HCT116 (cell line): ENCODE measurements around the gene KIF18A. TPM values are rescaled to one million over a fixed set of nuclear protein-coding genes. Genes with fewer than 3 reads are reported as not detected.
A peak's percentile ranks its signal among the peaks of the same experiment; 100 is the strongest.

Experiments used
- ATAC-seq: fragments of 200-7000 bp; cut with Tn5 transposase; 2 replicates; pipeline ENCODE4 v1.9.1; 2020; ENCODE audit warnings: mild to moderate bottlenecking, moderate library complexity
- BruUV-seq: library from RNA; stranded (reverse); fragments of 400-500 nt; replicated peaks from 2 replicates; lab custom pipeline; 2021; lab: Mats Ljungman, UMichigan
- CTCF ChIA-PET: fragments of 300-600 bp; sonication (Branson Sonifier 250); formaldehyde crosslinking; loops from one replicate; lab custom pipeline; 2021; ENCODE audit warnings: antibody characterized with exemption; lab: Charles Lee
- POLR2A ChIA-PET: fragments of 300-600, 350-600 bp; sonication (Branson Sonifier 250); formaldehyde crosslinking; loops from one replicate; lab custom pipeline; 2021; ENCODE audit warnings: antibody characterized with exemption; lab: Charles Lee
- RAD21 ChIA-PET, 2 experiments: fragments of 300-600 bp; sonication (Branson Sonifier 250); formaldehyde crosslinking; loops; one replicate each; lab custom pipeline; 2023; ENCODE audit warnings: low total read pairs in 2 of 2; ENCODE audit not compliant: uncharacterized antibody in 2 of 2, unreplicated experiment in 2 of 2, low non-redundant PET in 1 of 2; lab: Charles Lee
- DNase-seq: peaks from one replicate; pipeline ENCODE4 v3.0.0-alpha.2; 2010; ENCODE audit warnings: low read depth, low spot score
- H2AFZ ChIP-seq: fragments of 200-600 bp; shearing (Covaris generic), sonication (generic); 2 replicates; pipeline ENCODE4 v1.6.1; 2017; ENCODE audit warnings: low read depth, mixed run types, mixed read lengths, antibody characterized with exemption, low read length; ENCODE audit not compliant: poor library complexity, severe bottlenecking
- H3K27ac ChIP-seq: 2 replicates; pipeline ENCODE4 v1.5.1; 2012; ENCODE audit warnings: low read depth, low read length
- H3K27me3 ChIP-seq: fragments of 200-600 bp; sonication (generic); 2 replicates; pipeline ENCODE4 v1.6.1; 2016; ENCODE audit warnings: mixed run types, low read length, mixed read lengths; ENCODE audit not compliant: insufficient read depth
- H3K36me3 ChIP-seq, 2 experiments: fragments of 200-500 bp in 1 of 2; fragments of 200-600 bp in 1 of 2; sonication (Bioruptor generic) in 1 of 2; sonication (generic) in 1 of 2; 2 replicates each; pipeline versions ENCODE4 v1.5.1 to v1.6.1; 2014 to 2016; ENCODE audit warnings: low read length in 2 of 2, inconsistent platforms in 1 of 2, mixed read lengths in 1 of 2, mixed run types in 1 of 2; ENCODE audit not compliant: insufficient read depth in 2 of 2, control insufficient read depth in 1 of 2
- H3K4me1 ChIP-seq, 2 experiments: fragments of 200-600 bp in 1 of 2; sonication (generic) in 1 of 2; 2 replicates each; pipeline versions ENCODE4 v1.5.1 to v1.6.1; 2012 to 2017; ENCODE audit warnings: low read length in 2 of 2, inconsistent platforms in 1 of 2, mild to moderate bottlenecking in 1 of 2, mixed read lengths in 1 of 2, mixed run types in 1 of 2, moderate library complexity in 1 of 2; ENCODE audit not compliant: insufficient read depth in 2 of 2, control insufficient read depth in 1 of 2
- H3K4me2 ChIP-seq: fragments of 200-600 bp; sonication (generic); 2 replicates; pipeline ENCODE4 v1.6.1; 2017; ENCODE audit warnings: mixed run types, low read length, mixed read lengths
- H3K4me3 ChIP-seq, 2 experiments: fragments of 200-600 bp in 1 of 2; sonication (generic) in 1 of 2; replicated peaks in 1 of 2; 2 replicates each; pipeline ENCODE4 v1.5.1; 2011 to 2016; ENCODE audit warnings: low read length in 2 of 2, control low read depth in 1 of 2, low read depth in 1 of 2, mild to moderate bottlenecking in 1 of 2, mixed read lengths in 1 of 2, mixed run types in 1 of 2
- H3K79me2 ChIP-seq: fragments of 200-600 bp; sonication (generic); 2 replicates; pipeline ENCODE4 v1.6.1; 2017; ENCODE audit warnings: mild to moderate bottlenecking, mixed run types, low read length, moderate library complexity, mixed read lengths; ENCODE audit not compliant: insufficient read depth
- H3K9ac ChIP-seq: fragments of 200-600 bp; sonication (generic); 2 replicates; pipeline ENCODE4 v1.6.1; 2016; ENCODE audit warnings: low read length, mixed read lengths
- H3K9me2 ChIP-seq: fragments of 200-600 bp; sonication (generic), shearing (Covaris generic); 2 replicates; pipeline ENCODE4 v1.6.1; 2017; ENCODE audit warnings: mixed run types, mild to moderate bottlenecking, moderate library complexity; ENCODE audit not compliant: insufficient read depth
- H3K9me3 ChIP-seq, 2 experiments: fragments of 200-500 bp in 1 of 2; fragments of 200-600 bp in 1 of 2; sonication (Bioruptor generic) in 1 of 2; sonication (generic) in 1 of 2; 2 replicates each; pipeline ENCODE4 v1.6.1; 2014 to 2017; ENCODE audit warnings: low read length in 2 of 2, mixed read lengths in 2 of 2, inconsistent platforms in 1 of 2, low read depth in 1 of 2, mild to moderate bottlenecking in 1 of 2, mixed run types in 1 of 2, moderate library complexity in 1 of 2; ENCODE audit not compliant: control insufficient read depth in 1 of 2, insufficient read depth in 1 of 2
- H4K20me1 ChIP-seq: fragments of 200-600 bp; sonication (generic), shearing (Covaris generic); 2 replicates; pipeline ENCODE4 v1.6.1; 2017; ENCODE audit warnings: mixed run types, mild to moderate bottlenecking, moderate library complexity; ENCODE audit not compliant: insufficient read depth
- ATF3 ChIP-seq: IDR thresholded peaks from 2 replicates; pipeline ENCODE4 v1.6.1; 2012
- CBX3 ChIP-seq: IDR thresholded peaks from 2 replicates; pipeline ENCODE4 v1.6.1; 2012; ENCODE audit warnings: low read depth
- EGR1 ChIP-seq: IDR thresholded peaks from 2 replicates; pipeline ENCODE4 v1.6.1; 2012; ENCODE audit warnings: low read depth
- ELF1 ChIP-seq: IDR thresholded peaks from 2 replicates; pipeline ENCODE4 v1.6.1; 2012; ENCODE audit warnings: low read depth, borderline replicate concordance
- EZH2 ChIP-seq: fragments of 200-600 bp; sonication (generic); IDR thresholded peaks from 2 replicates; pipeline ENCODE4 v1.6.1; 2017; ENCODE audit warnings: antibody characterized with exemption, mixed run types
- EZH2phosphoT487 ChIP-seq: fragments of 200-600 bp; IDR thresholded peaks from 2 replicates; pipeline ENCODE4 v1.6.1; 2018; ENCODE audit warnings: antibody characterized with exemption, borderline replicate concordance
- FOSL1 ChIP-seq: IDR thresholded peaks from 2 replicates; pipeline ENCODE4 v1.6.1; 2012; ENCODE audit warnings: low read depth
- JUND ChIP-seq: IDR thresholded peaks from 2 replicates; pipeline ENCODE4 v1.6.1; 2012
- POLR2A ChIP-seq: IDR thresholded peaks from 2 replicates; pipeline ENCODE4 v1.7.0; 2011; ENCODE audit warnings: borderline replicate concordance; ENCODE audit not compliant: insufficient read depth, insufficient read length; ENCODE audit errors: extremely low read depth
- REST ChIP-seq: IDR thresholded peaks from 2 replicates; pipeline ENCODE4 v1.6.1; 2012; ENCODE audit warnings: low read depth
- SIN3A ChIP-seq: IDR thresholded peaks from 2 replicates; pipeline ENCODE4 v1.6.1; 2012; ENCODE audit warnings: low read depth
- SP1 ChIP-seq: IDR thresholded peaks from 2 replicates; pipeline ENCODE4 v1.6.1; 2012; ENCODE audit warnings: low read depth
- SRF ChIP-seq: IDR thresholded peaks from 2 replicates; pipeline ENCODE4 v1.6.1; 2012; ENCODE audit warnings: low read depth
- YY1 ChIP-seq: IDR thresholded peaks from 2 replicates; pipeline ENCODE4 v1.6.1; 2011; ENCODE audit warnings: low read length, low read depth, moderate library complexity, mild to moderate bottlenecking; ENCODE audit not compliant: insufficient replicate concordance; ENCODE audit errors: extremely low read depth
- ZFX ChIP-seq: fragments of 450-650 bp; IDR thresholded peaks from 2 replicates; pipeline ENCODE4 v1.6.1; 2017
- ZNF274 ChIP-seq: fragments of 200-500 bp; sonication (Bioruptor generic); IDR thresholded peaks from 2 replicates; pipeline ENCODE4 v1.6.1; 2014; ENCODE audit warnings: mild to moderate bottlenecking, low read depth, low read length, inconsistent platforms
- intact Hi-C: fragments of 100-400 bp; cut with micrococcal nuclease; formaldehyde crosslinking; loops from 2 replicates; pipeline ENCODE4 v1.10.0; 2022
- total RNA-seq: library from RNA; stranded (reverse); gene quantifications from one replicate; pipeline ENCODE4 v1.2.1, GENCODE V29; 2021; ENCODE audit not compliant: unreplicated experiment
- TF ChIP-seq, protein P1 (sequence below): IDR thresholded peaks from 2 replicates; pipeline ENCODE4 v1.6.1; 2012

The KIF18A gene
- total RNA-seq, 1 experiment from 2014 or later = 50.7 TPM

DNA sequence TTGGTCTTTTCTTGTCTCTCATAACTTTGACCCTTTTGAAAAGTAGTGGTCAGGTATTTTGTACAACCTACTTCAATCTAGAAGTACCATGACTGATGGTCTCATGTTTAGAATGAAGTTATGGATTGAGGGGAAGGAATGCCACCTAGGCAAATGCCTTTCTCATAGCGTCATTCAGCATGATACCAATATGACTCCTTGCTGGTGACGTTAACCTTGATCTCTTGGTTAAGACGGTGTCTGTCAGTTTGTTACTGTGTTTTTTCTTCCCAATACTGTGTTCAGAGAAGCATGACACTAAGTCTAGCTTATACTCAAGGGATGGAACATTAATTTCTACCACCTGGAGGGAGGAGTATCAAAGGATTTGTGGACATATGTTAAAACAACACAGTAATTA, 130.9 kb downstream of the KIF18A start:
- TF ChIP-seq YY1 (no peak), EZH2phosphoT487 (no peak), FOSL1 (peak; percentile 52), ZFX (no peak), EGR1 (no peak), ELF1 (no peak), SP1 (no peak), SRF (no peak), JUND (peak; percentile 53), POLR2A (no peak), ATF3 (peak; percentile 36; the same call in 1 of the 2 replicates), CBX3 (no peak)
- TF ChIP-seq, protein P1, sequence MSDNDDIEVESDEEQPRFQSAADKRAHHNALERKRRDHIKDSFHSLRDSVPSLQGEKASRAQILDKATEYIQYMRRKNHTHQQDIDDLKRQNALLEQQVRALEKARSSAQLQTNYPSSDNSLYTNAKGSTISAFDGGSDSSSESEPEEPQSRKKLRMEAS = no peak
- POLR2A ChIA-PET = no interaction called here
- RAD21 ChIA-PET = no interaction called here
- intact Hi-C loops = no loop called here
- Histone ChIP-seq H3K4me1 (peaks cover 7 to 12% of the 10 kb centered on the region in 2 experiments), H3K9me2 (no peaks in the 10 kb centered on the region), H3K4me3 (no peak overlapping the region), H3K27ac (no peak overlapping the region), H3K4me2 (peak overlapping the region; percentile 36), H2AFZ (peak overlapping the region; percentile 47), H3K79me2 (no peaks in the 10 kb centered on the region), H3K9me3 (peaks cover 0 to 4% of the 10 kb centered on the region in 2 experiments; a peak in 1 of 4 replicates), H3K27me3 (no peaks in the 10 kb centered on the region), H4K20me1 (no peaks in the 10 kb centered on the region), H3K9ac (no peak overlapping the region), H3K36me3 (no peaks in the 10 kb centered on the region)
- DNase-seq (peak; percentile 45), ATAC-seq (peak; percentile 84)
- CTCF ChIA-PET = no interaction called here
- no TSS peak for BruUV-seq

GRCh38 chr11:27976262-27976661, 131.7 kb downstream of the KIF18A start:
- CTCF ChIA-PET = no interaction called here
- H3K79me2 ChIP-seq = no peaks in the 10 kb centered on the region
- POLR2A ChIA-PET = interaction anchor here (1.5 kb wide), 1 partner anchor 42 kb away, joined by 3 read pairs; no protein-coding TSS in a partner anchor
- H3K9me3 ChIP-seq = peaks cover 0 to 4% of the 10 kb centered on the region in 2 experiments; a peak in 1 of 4 replicates
- BruUV-seq = no TSS peak
- no peak overlapping the region for H2AFZ ChIP-seq
- H4K20me1 ChIP-seq = no peaks in the 10 kb centered on the region
- H3K4me3 ChIP-seq = no peak overlapping the region
- ATAC-seq (no peak), DNase-seq (no peak)
- RAD21 ChIA-PET = no interaction called here
- H3K4me1 ChIP-seq = peaks cover 7 to 12% of the 10 kb centered on the region in 2 experiments
- H3K27me3 ChIP-seq = no peaks in the 10 kb centered on the region
- no peak overlapping the region for H3K4me2 ChIP-seq
- intact Hi-C loops = no loop called here
- H3K9ac ChIP-seq = no peak overlapping the region
- H3K36me3 ChIP-seq = no peaks in the 10 kb centered on the region
- no peak overlapping the region for H3K27ac ChIP-seq
- no peaks in the 10 kb centered on the region for H3K9me2 ChIP-seq
- no peak for TF ChIP-seq CBX3
- TF ChIP-seq SRF = no peak
- TF ChIP-seq REST = no peak
- TF ChIP-seq EZH2 = no peak
- TF ChIP-seq, protein P1 = no peak
- no peak for TF ChIP-seq ZNF274
- TF ChIP-seq SIN3A = no peak
